ENCODE results near the gene CFAP206.
"Not testable (repeated sequence)": the region's sequence is repeated elsewhere in the genome, so short reads cannot be mapped to it uniquely, and the experiment has no call there.

The CFAP206 gene

GRCh38 chr6:87484491-87484890 lies 76.7 kb downstream of the CFAP206 start:
- POLR2A ChIA-PET: no interaction called here
- CTCF ChIA-PET: no interaction called here
- DNase-seq (ENCODE audit: extremely low spot score): no peak
- TF ChIP-seq FOXK2 (IDR thresholded peaks at IDR 0.05) (no peak), FOXM1 (IDR thresholded peaks at IDR 0.05; ENCODE audit: borderline replicate concordance) (no peak), FOXA1 (IDR thresholded peaks at IDR 0.05) (no peak), L3MBTL2 (conservative IDR thresholded peaks at IDR 0.05) (no peak), ARNT (IDR thresholded peaks at IDR 0.05) (no peak), ELF4 (IDR thresholded peaks at IDR 0.05) (no peak), BHLHE40 (IDR thresholded peaks at IDR 0.05; ENCODE audit: borderline replicate concordance) (no peak), SUZ12 (IDR thresholded peaks at IDR 0.05) (no peak), TARDBP (IDR thresholded peaks at IDR 0.05) (no peak), NFRKB (IDR thresholded peaks at IDR 0.05) (no peak), CTBP1 (IDR thresholded peaks at IDR 0.05; ENCODE audit: borderline replicate concordance) (no peak), PKNOX1 (IDR thresholded peaks at IDR 0.05) (no peak), SP1 (IDR thresholded peaks at IDR 0.05) (no peak), ZNF384 (IDR thresholded peaks at IDR 0.05) (no peak), LEF1 (IDR thresholded peaks at IDR 0.05; ENCODE audit: borderline replicate concordance) (no peak), HDGF (IDR thresholded peaks at IDR 0.05; ENCODE audit: borderline replicate concordance) (no peak)

- no peak for DNase-seq (ENCODE audit: extremely low spot score)
- POLR2A ChIA-PET: no interaction called here
- CTCF ChIA-PET: no interaction called here
- no peak for TF ChIP-seq LEF1 (IDR thresholded peaks at IDR 0.05; ENCODE audit: borderline replicate concordance)
- TF ChIP-seq ELF4 (IDR thresholded peaks at IDR 0.05): no peak
- TF ChIP-seq TARDBP (IDR thresholded peaks at IDR 0.05): no peak
- TF ChIP-seq SUZ12 (IDR thresholded peaks at IDR 0.05): no peak
- no peak for TF ChIP-seq FOXA1 (IDR thresholded peaks at IDR 0.05)
- no peak for TF ChIP-seq HDGF (IDR thresholded peaks at IDR 0.05; ENCODE audit: borderline replicate concordance)
These were observed 79.8 kb downstream of the CFAP206 start for GRCh38 chr6:87487555-87487954.

GRCh38 chr6:87489326-87489725 lies 81.6 kb downstream of the CFAP206 start:
- DNase-seq (ENCODE audit: extremely low spot score); CTCF ChIA-PET: not testable (repeated sequence)
- POLR2A ChIA-PET: interaction anchor here (1.1 to 1.3 kb wide), 2 partner anchors 12 to 17 kb away, joined by 3 read pairs; partner anchors contain the start of gene SLC35A1

- ChIA-PET POLR2A (no interaction called here), CTCF (interaction anchor here (0.6 to 0.7 kb wide), 2 partner anchors 22 to 94 kb away, joined by 3 to 5 read pairs; partner anchors contain the start of gene SLC35A1)
- TF ChIP-seq ARNT (IDR thresholded peaks at IDR 0.05) (no peak), PKNOX1 (IDR thresholded peaks at IDR 0.05) (no peak), ELF4 (IDR thresholded peaks at IDR 0.05) (no peak), SUZ12 (IDR thresholded peaks at IDR 0.05) (no peak)
- DNase-seq (ENCODE audit: extremely low spot score): no peak
These were observed 87.1 kb downstream of the CFAP206 start for GRCh38 chr6:87494761-87495422.

GRCh38 chr6:87498048-87498447 lies 90.3 kb downstream of the CFAP206 start:
- TF ChIP-seq ZNF384 (IDR thresholded peaks at IDR 0.05) (no peak), LEF1 (IDR thresholded peaks at IDR 0.05; ENCODE audit: borderline replicate concordance) (no peak), TARDBP (IDR thresholded peaks at IDR 0.05) (no peak)
- no peak for DNase-seq (ENCODE audit: extremely low spot score)
- ChIA-PET CTCF (no interaction called here), POLR2A (no interaction called here)

GRCh38 chr6:87501809-87502572 lies 94.2 kb downstream of the CFAP206 start:
- no peak for TF ChIP-seq TARDBP (IDR thresholded peaks at IDR 0.05)
- no peak for TF ChIP-seq L3MBTL2 (conservative IDR thresholded peaks at IDR 0.05)
- no peak for TF ChIP-seq HDGF (IDR thresholded peaks at IDR 0.05; ENCODE audit: borderline replicate concordance)
- no peak for TF ChIP-seq SP1 (IDR thresholded peaks at IDR 0.05)
- ChIA-PET POLR2A (no interaction called here), CTCF (no interaction called here)
- DNase-seq (ENCODE audit: extremely low spot score): no peak

- ChIA-PET CTCF (no interaction called here), POLR2A (no interaction called here)
These were observed 96.7 kb downstream of the CFAP206 start for GRCh38 chr6:87504441-87504840.

More at GRCh38 chr6:87504441-87504840, 96.7 kb downstream of the CFAP206 start:
- TF ChIP-seq ZNF384 (IDR thresholded peaks at IDR 0.05) (no peak), HDGF (IDR thresholded peaks at IDR 0.05; ENCODE audit: borderline replicate concordance) (no peak), FOXA1 (IDR thresholded peaks at IDR 0.05) (no peak), FOXM1 (IDR thresholded peaks at IDR 0.05; ENCODE audit: borderline replicate concordance) (no peak), PKNOX1 (IDR thresholded peaks at IDR 0.05) (no peak), TARDBP (IDR thresholded peaks at IDR 0.05) (no peak), NFRKB (IDR thresholded peaks at IDR 0.05) (no peak), ELF4 (IDR thresholded peaks at IDR 0.05) (no peak), L3MBTL2 (conservative IDR thresholded peaks at IDR 0.05) (no peak), CTBP1 (IDR thresholded peaks at IDR 0.05; ENCODE audit: borderline replicate concordance) (no peak), FOXK2 (IDR thresholded peaks at IDR 0.05) (no peak), LEF1 (IDR thresholded peaks at IDR 0.05; ENCODE audit: borderline replicate concordance) (no peak), BHLHE40 (IDR thresholded peaks at IDR 0.05; ENCODE audit: borderline replicate concordance) (no peak), SUZ12 (IDR thresholded peaks at IDR 0.05) (no peak), SP1 (IDR thresholded peaks at IDR 0.05) (no peak), ARNT (IDR thresholded peaks at IDR 0.05) (no peak)
- DNase-seq (ENCODE audit: extremely low spot score): no peak
